SH-SY5Y (cell line): ENCODE measurements around the gene ZBTB20.

Source experiments
- GATA2 ChIP-seq: IDR thresholded peaks from 2 replicates; pipeline ENCODE4 v1.6.1; 2011; ENCODE audit warnings: mild to moderate bottlenecking, low read depth, low read length
- GATA3 ChIP-seq: IDR thresholded peaks from 2 replicates; pipeline ENCODE4 v1.6.1; 2011; ENCODE audit warnings: low read depth, mild to moderate bottlenecking, low read length, moderate library complexity

The ZBTB20 gene

DNA sequence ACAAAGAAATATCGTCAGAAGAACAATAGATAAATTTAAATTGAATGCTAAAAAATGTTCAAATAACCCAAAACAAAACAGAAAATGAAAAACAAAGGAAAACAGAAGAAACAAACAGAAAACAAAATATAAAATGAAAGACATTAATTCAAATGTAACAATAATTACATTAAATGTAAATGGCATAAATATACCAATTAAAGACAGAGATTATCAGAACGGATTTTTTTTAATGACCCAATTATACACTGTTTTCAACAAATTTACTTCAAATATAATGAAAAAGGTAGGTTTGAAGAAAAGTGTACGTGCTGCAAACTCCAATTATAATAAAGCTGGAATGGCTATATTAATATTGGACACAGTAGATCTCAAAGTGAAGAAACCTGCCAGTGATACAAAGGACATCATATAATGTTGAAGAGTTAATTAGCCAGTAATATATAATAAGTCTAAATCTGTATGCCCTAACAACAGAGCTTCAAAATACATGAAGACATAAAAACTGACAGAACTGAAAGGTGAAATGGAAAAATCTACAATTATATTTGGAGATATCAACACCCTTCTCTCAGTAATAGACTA lies 193.8 kb downstream of the ZBTB20 start:
- TF ChIP-seq GATA2 (no peak), GATA3 (no peak)

DNA sequence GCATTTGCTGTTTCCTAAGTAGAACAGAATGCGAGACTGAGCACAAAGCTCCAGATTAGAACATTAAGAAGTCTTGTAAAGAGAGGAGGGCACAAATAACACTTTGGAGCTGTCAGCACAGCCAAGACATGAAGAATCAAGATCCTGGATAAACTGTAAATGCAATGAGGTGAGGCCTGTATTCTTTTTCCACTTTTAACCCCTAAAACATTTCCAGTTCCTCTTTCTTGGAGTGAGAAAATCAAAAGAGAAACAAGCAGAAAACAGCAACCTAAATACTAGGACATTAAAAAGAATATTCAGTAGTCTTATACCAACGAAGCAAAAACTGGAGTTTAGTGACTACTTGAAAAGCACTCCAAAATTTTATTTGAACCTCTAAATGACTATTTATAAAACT lies 204.3 kb downstream of the ZBTB20 start:
- TF ChIP-seq GATA2 (no peak), GATA3 (no peak)

DNA sequence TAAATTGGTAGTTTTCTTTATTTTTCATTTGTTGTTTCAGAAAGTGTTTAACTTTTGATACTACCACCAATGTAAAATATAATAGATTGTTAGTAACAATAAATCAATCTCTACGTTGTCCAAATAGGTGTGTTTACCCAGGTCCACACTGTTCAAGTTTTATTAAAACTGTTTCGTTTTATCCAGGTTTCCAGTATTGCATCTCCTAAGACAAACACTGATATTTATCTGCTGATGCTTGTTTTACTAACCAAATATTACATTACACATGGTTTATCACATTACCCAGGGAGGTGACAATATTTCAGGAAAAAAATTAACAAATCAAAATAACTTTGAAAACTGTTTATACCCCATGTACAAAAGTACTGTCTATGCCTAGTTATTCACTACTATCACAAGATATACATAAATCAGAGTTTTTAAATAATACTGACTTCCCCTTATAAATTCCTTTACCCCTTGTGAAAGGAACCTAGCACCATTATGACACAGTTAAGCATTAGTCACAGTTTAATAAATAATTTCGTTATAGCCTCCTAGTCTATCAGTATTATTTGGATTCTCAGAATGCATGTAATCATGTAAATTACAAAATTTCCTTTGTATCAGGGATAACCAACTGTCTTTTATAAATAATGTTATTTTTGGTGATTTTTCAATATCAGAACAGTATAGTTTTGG lies 205.3 kb downstream of the ZBTB20 start:
- TF ChIP-seq GATA3 (no peak), GATA2 (no peak)

DNA sequence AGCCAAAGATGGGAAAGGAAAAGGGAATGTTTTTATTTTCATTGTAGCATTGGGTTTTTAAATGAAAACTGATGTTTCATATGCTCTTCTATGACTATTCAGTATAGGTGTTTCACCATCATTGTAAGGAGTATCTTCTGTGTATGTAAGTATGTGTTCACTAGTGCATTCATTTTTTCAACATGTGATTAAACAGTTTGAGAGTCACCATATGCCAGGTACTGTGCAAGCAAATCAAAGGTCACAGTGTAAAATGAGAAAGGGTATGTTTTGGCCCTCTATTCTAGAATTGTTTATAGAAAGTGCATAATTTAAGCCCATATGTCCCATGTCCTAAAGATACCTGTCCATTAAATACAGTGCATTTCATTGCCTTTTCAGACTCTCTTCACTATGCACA lies 207.2 kb downstream of the ZBTB20 start:
- TF ChIP-seq GATA2 (no peak), GATA3 (no peak)

DNA sequence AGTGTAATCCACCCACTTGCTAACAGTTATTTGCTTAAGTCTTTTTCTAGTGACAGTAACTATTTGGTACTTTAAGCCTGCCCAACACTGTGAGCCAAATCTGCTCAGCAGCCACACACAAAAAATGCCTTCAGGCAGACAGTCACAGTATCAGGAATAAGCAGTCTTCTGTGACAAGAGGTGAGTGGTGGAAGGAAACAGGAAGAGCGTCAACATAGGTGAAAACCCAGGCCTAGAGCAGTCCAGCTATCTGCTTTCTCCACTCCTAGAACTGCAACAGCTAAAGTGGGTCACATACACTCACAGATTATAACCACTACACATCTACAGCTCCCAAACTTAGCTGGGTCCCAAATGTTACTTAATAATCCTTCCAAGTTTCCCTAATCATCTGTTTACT lies 213.7 kb downstream of the ZBTB20 start:
- TF ChIP-seq GATA3: no peak
- TF ChIP-seq GATA2: no peak

DNA sequence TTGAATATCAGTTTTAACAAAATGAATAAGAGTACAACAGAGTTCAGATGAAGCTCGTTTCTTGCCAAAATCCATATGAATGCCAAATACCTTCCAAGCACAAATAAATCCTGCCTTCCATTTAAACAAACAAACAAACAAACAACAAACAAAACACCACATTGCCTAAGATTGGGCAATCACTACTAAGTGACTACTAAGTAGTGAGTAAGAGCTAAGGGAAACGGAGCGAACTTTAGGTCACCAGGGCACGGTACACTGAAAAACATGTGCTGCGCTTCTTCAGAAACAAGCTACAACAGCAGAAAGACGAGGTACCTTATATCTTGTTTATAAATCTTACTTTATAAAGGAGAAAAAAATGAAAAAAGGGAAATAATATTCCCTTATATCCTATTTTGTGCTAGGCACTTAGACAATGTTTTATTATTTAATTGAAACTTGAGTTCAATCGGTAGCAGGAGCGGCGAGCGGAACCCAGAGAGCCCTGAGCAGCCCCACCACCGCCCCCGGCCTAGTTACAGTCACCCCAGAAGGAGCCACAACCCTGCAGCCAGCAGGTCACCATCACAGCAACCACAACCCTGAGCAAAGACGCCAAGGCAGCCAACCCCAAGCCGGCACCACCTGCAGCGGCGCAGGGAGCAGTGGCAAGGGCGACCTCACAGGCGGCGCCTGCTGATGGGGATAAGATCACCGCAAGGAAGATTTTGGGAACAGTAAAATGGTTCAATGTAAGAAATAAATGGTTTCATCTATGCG lies 216.9 kb downstream of the ZBTB20 start:
- no peak for TF ChIP-seq GATA3
- TF ChIP-seq GATA2: no peak

DNA sequence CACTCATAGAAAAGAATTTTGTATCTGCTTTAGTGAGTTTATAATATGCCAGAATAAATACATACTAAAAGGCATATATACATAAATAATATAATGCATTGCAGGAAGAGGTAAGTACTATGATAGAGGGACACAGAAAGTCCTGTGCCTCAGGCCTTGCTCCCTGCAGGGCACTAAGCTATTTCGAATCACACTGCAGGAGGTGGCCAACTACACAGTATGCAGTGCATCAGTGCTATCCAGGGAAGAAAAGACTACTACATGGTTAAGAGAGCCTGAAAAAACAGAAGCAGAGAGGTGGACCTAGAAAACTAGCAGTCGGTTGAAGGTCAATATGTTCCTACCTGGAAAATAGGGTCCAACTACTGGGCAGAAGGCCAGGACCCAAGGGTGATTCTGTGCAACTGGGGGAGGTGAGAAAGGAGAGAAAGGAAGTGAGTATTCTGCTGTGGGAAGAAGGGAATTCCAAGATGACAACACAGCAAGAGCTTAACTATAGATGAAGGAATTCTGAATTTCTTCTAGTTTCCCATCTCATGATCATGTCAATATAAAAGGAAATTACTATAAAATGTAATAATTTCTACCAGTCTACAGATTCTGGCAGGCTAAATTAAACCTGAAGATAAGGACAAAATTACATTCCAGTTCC lies 218.0 kb downstream of the ZBTB20 start:
- TF ChIP-seq GATA3 (no peak), GATA2 (no peak)

DNA sequence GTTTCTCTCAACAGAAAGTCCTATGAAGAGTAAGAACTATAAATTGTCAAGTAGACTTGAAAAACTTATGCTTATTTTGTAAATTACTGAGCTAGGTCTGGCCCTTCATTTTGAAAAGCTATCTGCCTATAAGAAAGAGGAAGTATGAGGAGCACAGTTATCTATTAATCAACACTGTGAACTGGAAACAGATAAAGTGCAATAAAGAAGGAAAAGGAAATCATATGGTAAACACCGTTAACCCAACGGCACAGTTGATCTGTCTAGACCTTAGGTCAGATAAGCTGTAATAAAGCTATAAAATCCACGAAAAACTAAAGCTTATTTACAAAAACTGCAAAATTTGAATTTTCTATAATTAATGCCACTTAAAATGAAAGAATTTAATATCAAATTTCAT lies 242.5 kb downstream of the ZBTB20 start:
- TF ChIP-seq GATA3 (no peak), GATA2 (no peak)

DNA sequence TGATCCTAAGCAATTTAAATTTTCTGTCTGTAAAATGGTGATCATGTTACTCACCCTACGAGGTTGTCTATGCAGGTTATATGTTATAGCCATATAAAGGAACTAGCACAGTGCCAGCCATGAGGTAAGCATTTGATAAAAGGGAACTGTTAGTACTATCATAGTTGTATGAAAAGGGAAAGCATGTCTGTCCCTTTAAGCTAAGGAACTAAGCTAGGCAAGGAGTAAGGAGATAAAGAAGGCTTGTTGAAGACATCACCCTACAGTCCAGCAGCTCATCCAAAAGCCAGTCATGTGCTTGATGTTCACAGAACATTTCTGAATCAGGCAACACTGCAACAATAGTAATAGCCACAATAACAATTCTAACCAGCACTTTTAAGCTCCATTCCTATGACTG lies 243.9 kb downstream of the ZBTB20 start:
- TF ChIP-seq GATA2: no peak

DNA sequence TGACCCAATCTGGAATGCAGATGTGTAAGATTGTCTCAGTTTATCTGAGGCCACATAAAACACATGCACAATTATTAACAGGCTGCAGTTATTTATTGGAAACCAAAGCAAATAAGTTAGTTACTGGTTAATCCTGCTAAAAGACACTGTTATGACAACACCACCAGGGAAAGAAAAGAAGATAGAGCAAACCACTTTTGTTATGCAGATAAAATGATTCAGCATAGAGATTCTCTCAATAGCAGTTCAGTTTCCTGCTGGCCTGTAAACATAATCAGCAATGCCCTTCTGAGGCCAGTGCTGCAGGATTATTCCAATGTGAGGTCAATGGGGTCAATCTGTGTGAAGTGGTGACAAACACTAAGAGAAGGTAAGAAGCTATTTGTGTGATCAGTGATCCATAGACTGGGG lies 244.4 kb downstream of the ZBTB20 start:
- TF ChIP-seq GATA3 (no peak), GATA2 (no peak)

DNA sequence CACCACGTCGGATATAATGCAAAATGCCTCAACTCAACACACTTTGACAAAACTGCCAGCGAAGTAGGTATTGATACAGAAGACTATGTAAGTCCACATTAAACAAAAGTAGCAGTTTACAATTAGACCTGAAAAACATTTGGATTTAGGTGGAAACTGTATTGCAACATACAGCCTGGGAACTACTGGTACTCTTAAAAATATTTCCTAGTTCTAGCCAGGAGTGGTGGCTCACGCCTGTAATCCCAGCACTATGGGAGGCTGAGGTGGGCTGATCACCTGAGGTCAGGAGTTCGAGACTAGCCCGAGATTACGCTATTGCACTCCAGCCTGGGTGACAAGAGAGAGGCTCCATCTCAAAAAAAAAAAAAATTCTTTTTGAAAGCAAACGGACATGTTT lies 246.2 kb downstream of the ZBTB20 start:
- TF ChIP-seq GATA3 (no peak), GATA2 (no peak)

DNA sequence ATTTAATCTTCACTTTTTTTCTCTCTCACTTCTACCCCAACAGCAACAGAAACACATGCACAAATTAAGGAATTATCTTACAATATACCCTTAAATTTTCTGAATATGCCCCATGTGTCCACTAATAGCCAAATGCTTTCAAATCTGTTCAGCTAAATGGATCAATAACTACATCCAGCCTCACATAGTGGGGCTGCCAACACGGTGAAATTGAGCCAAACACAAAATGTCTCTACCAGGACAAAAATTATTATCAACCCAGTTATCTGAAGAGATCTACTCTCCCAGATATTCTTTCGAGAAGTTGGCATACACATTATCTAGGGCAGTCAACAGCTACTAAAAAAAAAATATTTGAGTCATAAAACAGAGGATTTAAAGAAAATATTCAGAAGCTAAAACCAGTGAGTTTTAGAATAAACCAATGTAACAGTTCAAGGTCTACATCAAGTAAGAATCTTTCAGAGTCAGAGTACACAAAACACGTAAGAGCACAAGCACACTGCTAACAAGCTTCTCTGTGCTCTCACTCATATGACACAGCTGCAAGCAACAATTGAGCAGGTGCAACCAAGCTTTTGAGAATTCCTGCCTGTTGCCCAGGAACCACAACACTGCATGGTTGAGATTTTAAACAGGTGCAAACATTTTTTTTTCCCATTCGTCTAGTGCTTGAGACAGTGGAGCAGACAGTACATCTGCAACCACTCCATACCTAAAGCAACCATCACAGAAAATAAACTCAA lies 247.7 kb downstream of the ZBTB20 start:
- no peak for TF ChIP-seq GATA2
- no peak for TF ChIP-seq GATA3

DNA sequence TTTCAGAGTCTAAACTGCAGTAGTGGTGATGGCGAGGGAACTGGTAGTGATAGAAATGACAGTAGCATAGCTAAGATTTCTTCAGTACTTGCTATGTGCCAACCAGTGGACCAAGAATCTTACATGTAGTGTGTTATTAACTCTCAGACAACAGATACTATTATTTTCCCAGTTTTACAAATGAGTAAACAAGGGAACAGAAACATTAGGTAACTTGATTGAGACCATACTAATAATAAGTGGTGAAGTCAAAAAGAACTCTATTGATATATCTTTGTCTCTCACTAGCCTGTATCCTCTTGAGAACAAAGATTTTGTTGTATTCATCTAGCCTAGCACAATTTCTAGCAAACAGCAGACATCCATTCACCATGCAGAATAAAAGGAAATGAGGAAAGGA lies 250.1 kb downstream of the ZBTB20 start:
- TF ChIP-seq GATA3 (no peak), GATA2 (no peak)

DNA sequence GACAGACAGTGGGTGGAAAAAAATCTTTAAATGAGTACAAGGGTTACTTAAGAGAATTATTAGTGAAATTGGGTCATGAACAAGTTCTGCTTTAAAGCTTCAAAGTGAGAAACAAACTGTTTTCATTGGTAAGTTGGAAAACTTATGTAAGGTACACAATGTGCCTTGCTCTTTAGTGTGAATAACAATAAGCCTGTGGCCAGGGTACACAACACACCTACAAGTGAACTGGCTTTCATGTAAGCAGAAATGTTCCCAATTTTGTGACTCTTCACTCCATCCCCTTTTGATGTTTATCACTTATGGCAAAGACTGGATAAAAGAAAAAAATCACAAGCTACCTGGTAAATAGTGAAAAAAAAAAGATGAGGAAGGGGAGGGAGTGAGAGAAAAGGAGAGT lies 253.7 kb downstream of the ZBTB20 start:
- TF ChIP-seq GATA3 (no peak), GATA2 (no peak)
